HG02981 (cell line): Measurements from ENCODE around the gene NKX1-1.
"Not testable (repeated sequence)": the region's sequence is repeated elsewhere in the genome, so short reads cannot be mapped to it uniquely, and the experiment has no call there.

Source experiments
- ATAC-seq: cut with Tn5 transposase; IDR thresholded peaks from one replicate; pipeline ENCODE4 v1.9.1; 2021; ENCODE audit warnings: mild to moderate bottlenecking, moderate library complexity; ENCODE audit not compliant: unreplicated experiment

NKX1-1 gene

DNA sequence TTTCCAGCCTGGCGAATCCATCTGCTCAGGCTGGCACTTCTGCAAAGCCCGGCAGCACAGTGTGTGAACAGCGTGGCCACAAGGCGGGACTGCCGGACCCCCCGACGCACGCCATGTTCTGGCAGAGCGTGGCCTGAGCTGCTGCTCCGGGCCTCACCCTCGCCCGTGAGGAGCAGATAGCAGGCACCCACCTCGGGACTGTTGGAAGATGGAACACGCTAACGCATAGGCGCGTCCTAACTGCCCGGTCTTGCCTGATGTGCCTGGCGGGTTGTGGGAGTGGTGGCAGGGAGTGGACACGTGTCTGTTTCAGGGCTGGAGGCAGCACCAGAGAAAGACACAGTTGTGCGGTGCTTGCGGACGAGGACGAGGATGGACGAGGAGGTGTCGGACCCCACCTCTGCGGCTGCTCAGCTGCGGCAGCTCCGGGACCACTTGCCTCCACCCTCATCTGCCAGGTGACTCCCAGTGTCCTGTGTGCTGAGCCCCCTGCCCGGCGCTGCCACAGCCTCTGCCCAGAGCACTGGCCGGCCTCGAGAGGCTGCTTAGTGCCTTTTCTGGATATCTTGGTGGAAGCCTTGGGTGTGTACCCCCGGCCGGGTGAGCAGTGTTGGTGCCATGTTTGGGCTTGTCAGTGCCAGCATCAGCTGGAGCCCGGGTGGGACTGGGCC lies 31.1 kb downstream of the NKX1-1 start:
- ATAC-seq = no peak

GRCh38 chr4:1374706-1375045 lies 31.6 kb downstream of the NKX1-1 start:
- ATAC-seq = no peak

- ATAC-seq = no peak
Measured at GRCh38 chr4:1373892-1374705, 32.1 kb downstream of the NKX1-1 start.

DNA sequence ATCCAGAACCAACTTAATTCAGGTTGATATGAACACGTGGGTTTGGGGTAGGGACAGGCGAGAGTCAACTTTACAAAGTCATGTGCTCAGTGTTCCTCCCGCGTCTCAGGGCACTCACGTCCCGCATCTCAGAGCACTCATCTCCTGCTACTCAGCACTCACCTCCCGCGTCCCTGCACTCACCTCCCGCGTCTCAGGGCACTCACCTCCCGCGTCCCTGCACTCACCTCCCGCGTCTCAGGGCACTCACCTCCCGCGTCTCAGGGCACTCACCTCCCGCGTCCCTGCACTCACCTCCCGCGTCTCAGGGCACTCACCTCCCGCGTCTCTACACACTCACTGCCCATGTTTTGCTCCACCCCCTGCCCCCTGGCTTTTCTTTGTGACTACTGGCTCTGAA lies 33.7 kb downstream of the NKX1-1 start:
- ATAC-seq = not testable (repeated sequence)

DNA sequence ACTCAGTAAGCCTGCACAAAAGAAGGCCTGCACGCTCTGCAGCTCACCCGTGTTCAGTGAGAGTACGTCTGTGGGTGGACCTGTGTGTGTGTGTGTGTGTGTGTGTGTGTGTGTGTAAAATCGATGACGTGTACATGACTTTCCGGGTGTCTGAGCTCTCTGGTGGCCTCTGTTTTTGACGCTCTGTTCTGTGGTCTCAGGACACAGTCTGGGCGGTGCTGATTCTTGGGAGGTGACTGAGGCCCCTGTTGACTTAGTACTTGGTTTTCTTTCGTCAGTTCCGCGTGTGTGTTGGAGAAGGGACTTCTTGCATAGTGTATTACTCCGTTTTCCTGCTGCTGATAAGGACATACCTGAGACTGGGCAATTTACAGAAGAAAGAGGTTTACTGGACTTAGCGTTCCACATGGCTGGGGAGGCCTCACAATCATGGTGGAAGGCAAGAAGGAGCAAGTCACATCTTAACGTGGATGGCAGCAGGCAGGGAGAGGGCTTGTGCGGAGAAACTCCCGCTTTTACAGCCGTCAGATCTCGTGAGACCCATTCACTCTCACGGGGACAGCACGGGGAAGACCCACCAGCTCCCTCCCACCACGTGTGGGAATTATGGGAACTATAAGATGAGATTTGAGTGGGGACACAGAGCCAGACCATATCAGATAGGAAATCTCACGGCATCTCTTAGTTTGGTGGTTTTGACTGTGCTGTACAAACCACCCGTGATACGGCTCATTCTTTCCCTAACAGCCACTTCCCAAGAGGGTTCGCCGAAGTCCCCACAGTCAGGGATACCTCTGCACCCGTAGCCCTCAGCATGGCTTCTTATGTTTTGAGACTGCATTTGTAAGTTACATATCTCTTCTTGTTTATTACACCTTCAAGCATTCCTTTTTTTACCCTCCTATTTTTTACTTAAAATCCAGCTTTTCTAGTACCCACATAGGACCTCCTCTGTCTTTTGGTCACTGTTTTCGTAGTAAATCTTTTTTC lies 34.8 kb downstream of the NKX1-1 start:
- no peak for ATAC-seq

DNA sequence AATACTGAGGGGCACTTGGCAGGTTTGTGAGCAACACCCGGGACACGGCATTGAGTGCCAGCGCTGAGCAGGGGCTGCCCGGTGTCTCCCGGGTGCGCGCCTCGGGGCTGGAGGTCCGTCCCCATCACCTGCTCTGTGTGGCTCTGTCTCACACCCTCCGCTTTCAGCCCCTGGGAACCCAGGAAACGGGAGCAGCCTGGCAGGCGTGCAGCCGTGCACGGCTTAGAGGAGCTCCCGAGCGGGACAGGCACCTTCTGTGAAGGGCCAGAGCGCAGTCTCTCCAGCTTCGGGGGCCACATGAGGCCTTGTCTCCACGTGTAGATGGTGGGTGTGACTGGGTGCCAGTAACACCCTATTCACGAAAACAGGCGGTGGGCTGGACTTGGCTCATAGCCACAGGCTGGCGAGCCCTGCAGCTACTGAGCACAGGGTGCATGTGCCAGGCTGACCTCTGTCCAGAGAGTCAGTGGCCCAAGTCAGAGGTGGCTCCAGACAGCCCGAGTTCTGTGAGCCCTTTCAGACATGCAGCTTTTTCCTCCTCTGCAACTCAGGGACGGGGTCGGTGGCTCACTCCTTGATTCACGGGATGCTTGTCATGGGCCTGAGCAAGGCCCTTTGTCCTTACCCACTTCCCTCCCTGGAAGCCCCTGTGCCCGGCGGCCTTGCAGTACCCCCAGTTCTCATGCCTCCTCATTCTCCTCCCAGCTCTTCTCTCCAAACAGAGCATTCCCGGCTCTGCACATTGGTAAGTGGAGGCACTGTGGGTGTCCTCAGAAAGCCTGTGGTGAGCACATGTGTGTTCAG lies 35.7 kb downstream of the NKX1-1 start:
- ATAC-seq = no peak

GRCh38 chr4:1369479-1370079 lies 36.7 kb downstream of the NKX1-1 start:
- no peak for ATAC-seq

DNA sequence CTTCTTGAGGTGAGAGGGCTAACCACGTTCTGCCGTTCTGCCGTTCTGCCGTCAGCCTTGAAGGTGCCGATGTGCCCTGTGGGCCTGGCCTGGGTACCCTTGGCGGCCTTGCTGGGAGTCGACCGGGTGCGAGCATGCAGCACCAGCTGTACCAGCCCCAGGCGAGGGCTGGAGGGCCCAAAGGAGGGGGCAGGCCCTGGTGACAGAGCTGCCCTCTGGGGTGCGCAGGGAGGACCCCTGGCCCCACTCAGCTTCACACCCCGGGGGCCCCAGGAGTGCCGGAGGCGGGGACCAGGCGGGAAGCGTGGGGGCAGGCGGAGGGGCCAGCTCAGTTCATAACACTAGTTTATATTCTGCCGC lies 37.2 kb downstream of the NKX1-1 start:
- no peak for ATAC-seq

GRCh38 chr4:1368421-1369090 lies 37.7 kb downstream of the NKX1-1 start:
- ATAC-seq = no peak

GRCh38 chr4:1367936-1368289 lies 38.3 kb downstream of the NKX1-1 start:
- no peak for ATAC-seq

DNA sequence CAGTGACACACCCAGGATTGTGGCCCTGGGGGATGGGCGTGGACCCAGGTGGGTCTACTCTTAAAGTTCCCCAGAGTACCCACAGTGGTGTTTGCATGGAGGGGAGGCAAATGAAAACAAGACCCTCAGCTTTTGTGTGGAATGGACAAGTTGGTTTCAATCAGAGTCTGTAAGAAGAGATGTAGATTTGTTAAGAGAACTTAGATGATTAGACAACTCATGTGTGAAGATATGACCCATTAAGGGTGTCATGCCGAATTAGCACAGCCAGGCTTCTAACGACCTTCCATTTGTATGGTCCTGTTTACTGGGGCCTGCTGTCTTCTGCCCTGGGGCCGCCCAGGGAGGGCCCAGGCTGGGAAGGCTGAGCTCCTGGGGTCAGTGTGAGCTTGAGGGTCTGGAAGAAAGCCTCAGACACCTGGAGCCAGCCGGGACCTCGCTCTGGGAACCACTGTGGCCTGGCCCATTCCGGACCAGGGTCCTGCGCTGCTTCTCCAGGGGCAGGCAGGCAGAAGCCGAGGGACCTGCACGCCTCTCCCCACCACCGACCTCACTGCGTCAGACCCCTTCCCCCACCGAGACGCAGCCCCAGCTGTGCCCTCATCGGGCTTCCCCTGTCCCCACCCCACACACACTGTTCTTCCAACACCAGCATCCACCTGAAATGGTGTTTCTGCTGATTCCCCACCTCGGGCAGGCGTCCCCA lies 38.9 kb downstream of the NKX1-1 start:
- no peak for ATAC-seq

- ATAC-seq = no peak
Measured at GRCh38 chr4:1366371-1367229, 39.6 kb downstream of the NKX1-1 start.

- ATAC-seq = no peak
Measured at GRCh38 chr4:1365271-1366178, 40.7 kb downstream of the NKX1-1 start.

DNA sequence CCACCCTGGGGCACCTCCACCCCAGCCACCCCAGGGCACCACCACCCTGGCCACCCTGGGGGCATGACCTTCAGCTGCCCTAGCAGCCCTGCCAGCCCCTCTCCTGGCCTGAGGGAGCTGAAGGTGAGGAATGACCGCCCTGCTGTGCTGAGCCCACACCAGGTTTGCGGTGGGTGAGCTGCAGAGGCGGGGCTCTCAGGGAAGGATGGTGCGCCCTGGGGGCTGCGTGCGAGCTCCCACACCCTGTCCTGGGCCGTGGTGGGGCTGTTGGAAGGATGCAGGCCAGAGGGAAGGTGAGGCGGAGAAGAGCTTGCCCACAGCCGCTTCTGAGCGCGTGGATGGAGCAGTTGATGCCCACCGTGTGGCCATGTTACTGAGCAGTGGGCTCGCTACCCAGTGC lies 41.5 kb downstream of the NKX1-1 start:
- no peak for ATAC-seq

- no peak for ATAC-seq
Measured at GRCh38 chr4:1364217-1364616, 42.0 kb downstream of the NKX1-1 start.

- ATAC-seq = no peak
Measured at GRCh38 chr4:1363513-1363912, 42.7 kb downstream of the NKX1-1 start.

DNA sequence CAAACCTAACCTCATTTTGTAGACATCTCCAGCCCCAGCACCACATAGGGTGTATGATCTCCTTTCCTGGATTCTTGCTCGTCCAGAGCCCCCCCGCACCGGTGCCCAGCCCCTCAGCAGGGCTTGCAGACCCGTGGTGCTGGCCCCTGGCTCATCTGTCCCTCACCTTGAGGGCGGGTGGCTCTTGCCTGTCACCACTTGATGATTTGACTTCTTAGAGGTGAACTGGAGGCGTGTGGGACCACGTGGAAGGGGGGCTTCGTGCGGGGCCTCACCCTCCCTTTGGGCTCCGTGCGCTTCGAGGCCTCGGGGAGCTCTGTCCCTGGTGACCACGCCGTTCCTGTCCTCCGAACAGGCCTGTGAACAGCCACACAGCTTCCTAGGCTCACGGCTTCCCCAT lies 43.7 kb downstream of the NKX1-1 start:
- no peak for ATAC-seq
